Stimulated activated memory B cell treated with anti-CD40 and anti-IgM and Interleukin-4, amounts not matched to agents 10 μg/mL and 1 μg/mL and 100 μg/mL, for 72 hours (primary cell): ENCODE measurements around the gene C19orf38.

Experiments
- ATAC-seq: fragments of 150-1000 bp; cut with Tn5 transposase; 2 replicates; pipeline ENCODE4 v1.10.0; 2021
- H3K27ac Mint-ChIP-seq: one replicate; pipeline ENCODE4 v1.8.0; 2022; ENCODE audit warnings: mild to moderate bottlenecking, mixed read lengths
- H3K27me3 Mint-ChIP-seq: one replicate; pipeline ENCODE4 v1.8.0; 2022; ENCODE audit warnings: mixed read lengths
- H3K36me3 Mint-ChIP-seq: one replicate; pipeline ENCODE4 v1.8.0; 2022; ENCODE audit warnings: mixed read lengths
- H3K4me1 Mint-ChIP-seq: one replicate; pipeline ENCODE4 v1.8.0; 2022; ENCODE audit warnings: mixed read lengths
- H3K4me3 Mint-ChIP-seq: one replicate; pipeline ENCODE4 v1.8.0; 2022; ENCODE audit warnings: mild to moderate bottlenecking, moderate library complexity, mixed read lengths
- H3K9me3 Mint-ChIP-seq: one replicate; pipeline ENCODE4 v1.8.0; 2022; ENCODE audit warnings: mixed read lengths

Gene C19orf38

DNA sequence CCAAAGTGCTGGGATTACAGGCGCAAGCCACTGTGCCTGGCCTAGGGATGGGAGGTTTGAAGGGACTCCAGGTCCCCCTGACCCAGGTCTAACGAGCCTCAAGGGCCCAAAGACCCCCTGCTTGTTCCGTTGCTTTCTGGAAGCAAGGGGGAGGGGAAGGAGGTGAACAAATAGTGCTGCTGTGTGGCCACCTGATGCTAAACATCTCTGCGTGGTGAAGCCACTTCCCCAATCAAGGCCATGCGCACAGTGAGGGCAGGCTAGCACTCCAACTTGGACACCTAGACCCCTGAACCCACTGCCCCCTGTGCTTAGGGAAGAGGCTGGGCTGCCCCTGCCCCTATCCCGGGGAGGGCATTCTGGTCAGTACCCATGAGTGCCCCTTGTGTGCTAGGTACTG lies 47.1 kb downstream of the C19orf38 start:
- Mint-ChIP-seq H3K27me3 (no peaks in the 10 kb centered on the region), H3K4me3 (no peak overlapping the region), H3K9me3 (no peaks in the 10 kb centered on the region), H3K36me3 (peaks cover 13% of the 10 kb centered on the region), H3K27ac (no peak overlapping the region), H3K4me1 (peaks cover 44% of the 10 kb centered on the region)
- ATAC-seq: no peak

DNA sequence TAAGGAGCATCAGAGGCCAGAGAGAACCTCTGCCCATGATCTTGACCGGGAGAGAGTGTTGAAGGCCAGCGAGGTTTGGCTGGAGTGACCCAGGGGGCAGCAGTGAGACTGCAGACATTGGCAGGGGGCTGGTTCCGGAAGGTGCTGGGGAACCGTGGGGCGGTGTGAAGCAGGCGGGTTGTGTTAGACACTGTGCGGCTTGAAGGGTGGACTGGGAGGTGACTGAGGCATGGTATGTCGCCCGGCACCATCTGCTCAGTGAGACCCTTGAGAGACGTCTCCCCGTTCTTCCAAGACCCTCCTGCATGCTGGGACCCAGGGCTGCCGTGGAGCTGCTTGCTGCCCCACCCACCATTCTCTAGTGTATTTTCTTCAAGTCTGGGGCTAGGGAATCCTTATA lies 47.7 kb downstream of the C19orf38 start:
- H3K9me3 Mint-ChIP-seq: no peaks in the 10 kb centered on the region
- peaks cover 14% of the 10 kb centered on the region for H3K36me3 Mint-ChIP-seq
- no peak overlapping the region for H3K4me3 Mint-ChIP-seq
- peaks cover 44% of the 10 kb centered on the region for H3K4me1 Mint-ChIP-seq
- no peaks in the 10 kb centered on the region for H3K27me3 Mint-ChIP-seq
- H3K27ac Mint-ChIP-seq: no peak overlapping the region
- ATAC-seq: no peak

DNA sequence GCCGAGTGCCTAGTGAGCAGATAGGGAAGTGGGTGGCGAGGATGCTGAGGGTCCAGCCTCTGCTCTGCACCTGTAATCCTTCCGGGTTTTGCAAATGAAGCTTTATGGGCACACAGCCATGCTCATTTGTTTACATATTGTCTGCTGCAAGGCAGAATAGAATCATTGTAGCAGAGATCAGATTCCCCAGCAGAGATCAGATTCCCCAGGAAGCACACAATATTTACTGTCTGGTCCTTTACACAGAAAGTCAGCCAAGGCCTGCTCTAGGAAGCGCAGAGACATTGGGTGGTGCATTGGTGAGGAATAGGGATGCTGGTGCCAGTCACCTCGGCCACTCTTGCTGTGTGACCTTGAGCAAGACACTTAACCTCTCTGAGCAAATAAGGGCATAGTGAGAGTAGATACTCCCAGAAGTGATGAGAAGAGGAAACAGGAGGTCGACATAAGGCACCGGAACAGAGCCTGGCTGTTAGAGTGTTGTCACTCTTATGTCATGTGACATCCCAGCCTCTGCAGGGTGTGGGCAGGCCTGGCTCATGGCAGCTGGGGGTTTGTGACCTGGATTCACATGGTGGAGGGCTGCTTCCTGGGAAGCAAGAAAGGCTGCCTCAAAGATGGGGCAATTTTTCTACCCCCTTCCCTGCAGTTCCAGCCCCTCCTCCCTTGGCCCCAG lies 48.8 kb downstream of the C19orf38 start:
- Mint-ChIP-seq H3K9me3 (no peaks in the 10 kb centered on the region), H3K27me3 (no peaks in the 10 kb centered on the region), H3K4me3 (no peak overlapping the region), H3K27ac (peak overlapping the region; percentile 28), H3K4me1 (peaks cover 44% of the 10 kb centered on the region), H3K36me3 (peaks cover 17% of the 10 kb centered on the region)
- no peak for ATAC-seq

DNA sequence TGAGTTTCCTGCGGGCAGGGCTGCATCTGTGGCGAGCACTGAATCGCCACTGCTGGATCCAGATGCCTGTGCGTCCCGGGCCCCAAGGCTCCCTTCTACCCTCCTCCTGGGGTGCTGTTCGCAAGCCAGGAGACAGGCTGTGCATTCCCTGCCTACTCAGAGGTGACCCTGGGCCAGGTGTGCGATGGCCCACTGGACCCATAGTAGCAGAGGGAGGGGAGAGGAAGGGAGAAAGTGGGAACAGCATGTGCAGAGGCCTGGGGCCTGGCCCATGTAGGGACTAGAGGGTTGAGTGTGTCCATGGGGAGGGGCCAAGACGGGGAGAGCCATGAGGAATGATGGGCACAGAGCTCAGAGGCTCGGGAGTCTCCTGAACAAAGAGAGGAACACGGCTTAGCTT lies 50.4 kb downstream of the C19orf38 start:
- Mint-ChIP-seq H3K9me3 (no peaks in the 10 kb centered on the region), H3K27me3 (no peaks in the 10 kb centered on the region), H3K27ac (no peak overlapping the region), H3K4me3 (no peak overlapping the region), H3K36me3 (peaks cover 33% of the 10 kb centered on the region), H3K4me1 (peaks cover 44% of the 10 kb centered on the region)
- ATAC-seq: no peak

DNA sequence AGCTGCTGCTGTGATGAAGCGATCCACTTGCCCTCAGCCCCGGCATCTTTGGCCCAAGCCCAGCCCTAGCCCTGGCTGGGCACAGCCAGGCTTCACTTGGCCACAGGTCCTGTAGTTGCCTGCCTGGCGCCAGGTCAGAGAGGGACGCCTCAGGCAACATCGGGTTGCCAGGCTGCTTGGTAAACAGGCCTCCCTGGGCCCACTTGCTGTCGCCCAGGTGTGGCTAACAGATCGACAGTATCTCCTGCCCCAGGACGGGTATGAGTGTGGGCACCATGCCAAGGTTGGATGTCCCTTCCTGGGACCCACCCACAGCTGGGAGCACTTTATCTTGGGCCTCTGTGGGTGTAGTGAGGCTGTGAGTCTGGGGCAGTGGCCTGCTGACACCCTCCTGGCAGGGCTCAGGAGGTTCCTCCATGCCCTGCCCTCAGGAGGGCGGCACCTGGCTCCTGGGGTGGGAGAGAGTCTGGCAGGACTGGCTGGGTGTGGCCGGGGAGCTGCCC lies 51.0 kb downstream of the C19orf38 start:
- H3K4me1 Mint-ChIP-seq: peaks cover 39% of the 10 kb centered on the region
- ATAC-seq: no peak
- peaks cover 36% of the 10 kb centered on the region for H3K36me3 Mint-ChIP-seq
- H3K9me3 Mint-ChIP-seq: no peaks in the 10 kb centered on the region
- no peak overlapping the region for H3K4me3 Mint-ChIP-seq
- no peaks in the 10 kb centered on the region for H3K27me3 Mint-ChIP-seq
- no peak overlapping the region for H3K27ac Mint-ChIP-seq

DNA sequence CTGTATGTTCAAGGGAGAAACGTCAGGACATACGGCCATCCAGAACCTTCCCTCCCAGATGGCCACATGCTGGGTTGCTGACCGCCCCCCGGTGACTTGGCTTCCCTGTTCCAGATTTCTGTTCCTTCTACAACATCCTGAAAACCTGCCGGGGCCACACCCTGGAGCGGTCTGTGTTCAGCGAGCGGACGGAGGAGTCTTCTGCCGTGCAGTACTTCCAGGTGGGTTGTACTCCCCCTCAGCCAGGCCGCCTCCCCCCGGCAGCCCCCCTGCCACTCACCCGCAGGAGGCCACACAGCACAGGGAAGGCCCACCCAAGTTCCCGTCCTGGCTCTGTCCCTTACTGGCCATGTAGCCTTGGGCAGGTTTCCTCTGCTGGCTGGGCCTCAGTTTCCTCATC lies 59.7 kb downstream of the C19orf38 start:
- peaks cover 55% of the 10 kb centered on the region for H3K36me3 Mint-ChIP-seq
- no peak overlapping the region for H3K27ac Mint-ChIP-seq
- no peak for ATAC-seq
- H3K9me3 Mint-ChIP-seq: no peaks in the 10 kb centered on the region
- H3K4me1 Mint-ChIP-seq: no peaks in the 10 kb centered on the region
- H3K27me3 Mint-ChIP-seq: no peaks in the 10 kb centered on the region
- no peak overlapping the region for H3K4me3 Mint-ChIP-seq

DNA sequence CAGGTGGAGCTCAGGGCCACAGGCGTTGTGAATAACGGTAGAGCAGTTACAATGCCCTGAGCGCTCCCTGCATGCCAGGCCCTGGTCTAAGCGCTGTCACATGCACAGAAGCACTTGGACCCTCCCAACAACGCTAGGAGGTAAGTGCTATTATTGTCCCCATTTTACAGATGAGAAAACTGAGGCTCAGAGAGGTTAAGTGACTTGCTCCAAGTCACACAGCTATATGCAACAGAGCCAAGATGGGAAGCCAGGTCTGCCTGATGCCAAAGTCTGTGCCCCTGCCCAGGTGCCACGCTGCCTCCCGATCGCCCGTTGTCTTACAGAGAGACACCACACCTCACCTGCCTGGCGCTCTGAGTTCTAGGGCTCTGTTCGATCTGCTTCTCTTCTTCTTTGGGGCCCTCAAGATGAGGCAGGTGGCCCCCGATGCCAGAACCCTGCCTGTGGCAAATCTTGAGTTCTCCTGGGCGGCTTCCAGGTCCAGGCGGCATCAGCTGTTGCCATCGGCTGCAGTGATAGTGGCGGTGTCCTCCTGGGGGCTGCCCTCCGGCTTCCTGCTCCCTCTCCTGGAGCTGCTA lies 60.3 kb downstream of the C19orf38 start:
- ATAC-seq: no peak
- Mint-ChIP-seq H3K36me3 (peaks cover 52% of the 10 kb centered on the region), H3K4me3 (no peak overlapping the region), H3K27ac (no peak overlapping the region), H3K9me3 (no peaks in the 10 kb centered on the region), H3K27me3 (no peaks in the 10 kb centered on the region), H3K4me1 (no peaks in the 10 kb centered on the region)

DNA sequence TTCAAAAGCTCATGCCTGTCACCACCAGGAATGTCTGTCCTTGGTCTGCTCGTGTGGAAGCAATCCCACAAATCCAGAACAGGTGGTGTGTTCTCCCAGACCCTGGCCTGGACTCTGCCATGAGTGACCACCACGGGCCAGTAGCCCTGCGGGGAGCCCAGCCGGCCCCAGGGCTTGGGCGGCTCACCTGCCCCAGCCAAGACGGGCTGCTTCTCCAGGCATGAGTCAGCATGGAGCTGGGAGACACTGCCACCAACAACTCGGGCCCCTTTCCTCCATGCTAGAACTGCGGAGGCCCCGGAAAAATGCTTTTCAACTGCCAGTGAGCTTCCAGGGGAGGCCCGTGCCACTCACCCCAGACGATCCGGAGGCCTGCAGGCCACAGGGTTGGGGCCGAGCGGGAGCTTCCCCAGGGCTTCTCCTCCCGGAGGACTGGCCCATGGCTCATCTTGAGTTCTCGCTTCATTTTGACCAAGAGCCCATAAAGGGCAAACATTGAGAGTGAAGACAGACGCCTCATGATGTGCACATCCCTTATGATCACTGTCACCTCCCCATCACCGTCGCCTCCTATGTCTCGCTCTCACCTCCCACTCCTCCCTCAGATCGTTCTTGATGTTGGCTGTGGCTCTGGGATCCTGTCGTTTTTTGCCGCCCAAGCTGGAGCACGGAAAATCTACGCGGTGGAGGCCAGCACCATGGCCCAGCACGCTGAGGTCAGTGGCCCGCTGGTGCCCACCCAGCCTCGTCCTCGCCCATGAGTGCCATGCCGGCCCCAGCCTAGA lies 63.6 kb downstream of the C19orf38 start:
- H3K27ac Mint-ChIP-seq: no peak overlapping the region
- no peak for ATAC-seq
- H3K27me3 Mint-ChIP-seq: no peaks in the 10 kb centered on the region
- no peak overlapping the region for H3K4me3 Mint-ChIP-seq
- H3K4me1 Mint-ChIP-seq: no peaks in the 10 kb centered on the region
- H3K36me3 Mint-ChIP-seq: peaks cover 44% of the 10 kb centered on the region
- H3K9me3 Mint-ChIP-seq: no peaks in the 10 kb centered on the region

DNA sequence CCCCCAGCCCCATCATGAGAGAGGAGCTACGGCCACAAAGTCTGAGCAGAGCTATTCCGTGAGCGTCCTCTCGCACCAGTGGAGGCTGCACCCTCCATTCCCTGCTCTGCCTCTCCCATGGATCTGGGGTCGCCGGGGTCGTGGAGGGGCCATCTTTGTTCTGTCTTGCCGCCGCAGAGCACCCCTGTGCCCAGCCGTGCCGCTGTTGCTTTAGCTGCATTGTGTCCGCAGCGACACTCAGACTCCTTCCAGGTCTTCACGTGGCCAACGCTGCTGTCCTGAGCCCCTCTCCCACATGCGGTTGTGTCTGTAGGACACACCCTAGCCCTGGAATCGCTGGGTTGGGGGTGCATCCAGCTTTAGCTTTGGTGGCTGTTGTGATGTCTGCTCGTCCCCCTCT lies 64.4 kb downstream of the C19orf38 start:
- H3K4me1 Mint-ChIP-seq: no peaks in the 10 kb centered on the region
- no peak overlapping the region for H3K4me3 Mint-ChIP-seq
- no peak overlapping the region for H3K27ac Mint-ChIP-seq
- no peak for ATAC-seq
- H3K36me3 Mint-ChIP-seq: peaks cover 42% of the 10 kb centered on the region
- no peaks in the 10 kb centered on the region for H3K27me3 Mint-ChIP-seq
- no peaks in the 10 kb centered on the region for H3K9me3 Mint-ChIP-seq

DNA sequence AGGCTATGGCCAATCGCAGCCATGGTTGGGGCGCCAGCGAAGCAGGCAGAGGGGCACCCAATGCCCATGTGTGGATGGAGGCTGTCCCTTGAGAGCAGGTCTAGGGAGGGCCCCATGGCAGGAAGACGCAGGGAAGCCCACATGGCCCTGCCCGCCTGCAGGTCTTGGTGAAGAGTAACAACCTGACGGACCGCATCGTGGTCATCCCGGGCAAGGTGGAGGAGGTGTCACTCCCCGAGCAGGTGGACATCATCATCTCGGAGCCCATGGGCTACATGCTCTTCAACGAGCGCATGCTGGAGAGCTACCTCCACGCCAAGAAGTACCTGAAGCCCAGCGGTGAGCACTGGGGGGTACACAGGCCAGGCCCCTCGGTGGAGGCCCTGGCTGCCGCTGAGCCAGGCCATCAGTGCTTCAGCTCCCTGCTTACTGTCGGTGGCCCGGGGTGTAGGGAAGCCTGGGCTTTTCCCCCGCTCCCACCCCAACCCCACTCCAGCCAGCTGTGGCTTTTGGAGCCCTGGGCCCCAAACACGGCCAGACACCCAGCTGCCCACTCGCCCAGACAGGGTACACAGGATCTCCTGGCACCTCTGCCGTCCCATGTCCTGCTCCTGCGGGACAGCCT lies 65.6 kb downstream of the C19orf38 start:
- no peak overlapping the region for H3K27ac Mint-ChIP-seq
- H3K4me1 Mint-ChIP-seq: no peaks in the 10 kb centered on the region
- H3K9me3 Mint-ChIP-seq: no peaks in the 10 kb centered on the region
- H3K27me3 Mint-ChIP-seq: no peaks in the 10 kb centered on the region
- no peak overlapping the region for H3K4me3 Mint-ChIP-seq
- no peak for ATAC-seq
- H3K36me3 Mint-ChIP-seq: peaks cover 42% of the 10 kb centered on the region

DNA sequence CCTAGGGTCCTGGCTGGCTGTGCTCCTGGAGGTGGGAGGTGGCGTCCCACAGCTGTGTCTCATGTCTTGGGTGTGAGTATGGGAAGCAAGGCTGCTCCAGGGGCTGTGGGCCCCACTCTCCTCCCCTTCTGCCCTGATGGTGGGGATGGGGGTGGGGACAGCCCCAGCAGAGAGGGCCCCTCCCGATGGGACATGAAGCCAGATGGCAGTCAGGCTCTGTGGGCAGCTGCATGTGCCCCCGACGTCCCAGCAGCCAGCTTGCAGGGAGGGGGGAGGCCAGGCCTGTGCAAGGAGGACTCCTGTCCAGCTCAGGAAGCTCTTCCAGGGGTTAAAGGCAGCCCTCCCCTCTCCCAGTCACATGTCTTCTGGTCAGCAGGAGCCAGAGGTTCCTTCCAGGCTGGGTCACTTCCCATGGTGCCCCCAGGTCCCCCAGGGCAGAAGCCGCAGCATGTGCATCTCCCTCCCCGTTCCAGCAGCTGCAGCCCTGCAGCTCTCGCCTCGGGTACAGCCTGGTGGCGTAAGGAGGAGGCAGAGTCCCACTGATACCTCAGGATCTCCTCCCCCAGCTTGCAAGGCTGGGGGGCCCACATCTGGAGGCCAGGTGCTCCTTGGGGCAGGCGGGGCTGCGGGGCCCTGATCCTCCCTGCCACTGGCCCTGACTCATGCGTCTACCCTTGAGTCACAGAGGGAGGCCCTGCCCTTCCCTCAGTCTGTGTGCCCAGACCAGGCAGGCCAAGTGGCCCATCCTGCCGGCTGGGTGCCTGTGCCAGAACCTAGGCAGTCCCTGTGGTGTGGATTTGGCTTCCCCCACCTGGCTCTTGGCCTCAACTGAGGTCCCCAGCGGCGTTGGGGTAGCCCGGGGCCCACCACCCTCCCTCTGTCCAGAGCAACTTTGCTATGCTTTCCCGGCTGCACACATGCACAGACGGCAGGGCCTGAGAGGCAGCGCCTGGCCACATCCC lies 67.2 kb downstream of the C19orf38 start:
- H3K27ac Mint-ChIP-seq: no peak overlapping the region
- H3K4me3 Mint-ChIP-seq: no peak overlapping the region
- H3K4me1 Mint-ChIP-seq: no peaks in the 10 kb centered on the region
- no peaks in the 10 kb centered on the region for H3K27me3 Mint-ChIP-seq
- ATAC-seq: no peak
- H3K36me3 Mint-ChIP-seq: peaks cover 41% of the 10 kb centered on the region
- H3K9me3 Mint-ChIP-seq: no peaks in the 10 kb centered on the region

DNA sequence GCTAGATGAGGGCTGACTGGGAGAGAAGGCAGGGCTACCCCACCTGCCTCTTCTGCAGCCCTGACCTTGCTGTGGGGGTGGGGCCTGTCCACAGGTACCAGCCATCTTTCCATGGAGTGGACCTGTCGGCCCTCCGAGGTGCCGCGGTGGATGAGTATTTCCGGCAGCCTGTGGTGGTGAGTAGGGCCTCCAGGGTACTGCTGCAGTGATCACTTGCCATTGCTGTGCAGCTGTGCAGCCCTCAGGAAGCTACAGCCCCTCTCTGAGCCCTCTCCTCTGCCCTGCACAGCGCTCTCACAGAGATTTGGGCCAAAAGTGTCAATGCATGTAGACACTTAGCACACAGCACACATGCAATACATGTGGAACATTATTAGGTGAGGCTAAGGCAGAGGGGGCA lies 68.4 kb downstream of the C19orf38 start:
- ATAC-seq: no peak
- Mint-ChIP-seq H3K9me3 (no peaks in the 10 kb centered on the region), H3K27me3 (no peaks in the 10 kb centered on the region), H3K27ac (no peak overlapping the region), H3K4me3 (no peak overlapping the region), H3K4me1 (no peaks in the 10 kb centered on the region), H3K36me3 (peaks cover 42% of the 10 kb centered on the region)

DNA sequence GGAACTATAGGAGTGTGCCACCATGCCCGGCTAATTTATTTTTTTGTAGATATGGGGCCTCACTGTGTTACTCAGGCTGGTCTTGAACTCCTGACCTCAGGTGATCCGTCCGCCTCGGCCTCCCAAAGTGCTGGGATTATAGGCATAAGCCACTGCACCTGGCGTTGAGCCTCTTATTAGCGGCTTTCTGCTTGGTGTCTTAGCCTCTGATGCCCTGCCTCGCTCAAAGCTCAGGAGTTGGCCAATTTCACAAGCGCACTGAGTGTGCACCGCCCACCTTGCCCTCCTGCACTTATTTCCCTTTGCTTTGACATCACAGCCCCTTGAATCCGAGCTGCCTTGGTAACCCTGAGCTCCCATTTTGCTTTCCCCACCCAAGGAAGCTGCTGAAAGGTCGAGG lies 70.1 kb downstream of the C19orf38 start:
- no peak for ATAC-seq
- peaks cover 35% of the 10 kb centered on the region for H3K36me3 Mint-ChIP-seq
- no peak overlapping the region for H3K27ac Mint-ChIP-seq

More for the DNA sequence above, 70.1 kb downstream of the C19orf38 start:
- H3K4me3 Mint-ChIP-seq: no peak overlapping the region
- no peaks in the 10 kb centered on the region for H3K9me3 Mint-ChIP-seq
- no peaks in the 10 kb centered on the region for H3K4me1 Mint-ChIP-seq
- no peaks in the 10 kb centered on the region for H3K27me3 Mint-ChIP-seq
